Astrocyte (in vitro differentiated cells and primary cell): ENCODE measurements around the gene CHDH. TPM values are rescaled to one million over a fixed set of nuclear protein-coding genes. Genes with fewer than 3 reads are reported as not detected.

Source experiments
- DNase-seq: peaks from one replicate; pipeline ENCODE4 v3.0.0-alpha.2; 2010; ENCODE audit warnings: low read depth
- FAIRE-seq: peaks from 2 replicates; lab custom pipeline; 2011; peaks lifted over from hg19 to GRCh38; lab: Jason Lieb, UNC
- H2AFZ ChIP-seq: 2 replicates; pipeline ENCODE4 v1.6.0; 2012; ENCODE audit warnings: low read depth, low read length, inconsistent platforms
- H3K27ac ChIP-seq: 2 replicates; pipeline ENCODE4 v1.5.1; 2011; ENCODE audit warnings: low read depth, low read length, inconsistent platforms
- H3K27me3 ChIP-seq: 2 replicates; pipeline ENCODE4 v1.6.0; 2011; ENCODE audit warnings: low read length, inconsistent platforms; ENCODE audit not compliant: insufficient read depth
- H3K36me3 ChIP-seq: 2 replicates; pipeline ENCODE4 v1.5.1; 2011; ENCODE audit warnings: low read length, inconsistent platforms; ENCODE audit not compliant: insufficient read depth
- H3K4me1 ChIP-seq: 2 replicates; pipeline ENCODE4 v1.5.1; 2011; ENCODE audit warnings: low read length, inconsistent platforms; ENCODE audit not compliant: insufficient read depth
- H3K4me2 ChIP-seq: 2 replicates; pipeline ENCODE4 v1.6.0; 2012; ENCODE audit warnings: low read length, inconsistent platforms
- H3K4me3 ChIP-seq: 2 replicates; pipeline ENCODE4 v1.5.1; 2011; ENCODE audit warnings: low read depth, mild to moderate bottlenecking, low read length, inconsistent platforms; ENCODE audit not compliant: insufficient read depth
- H3K79me2 ChIP-seq: 2 replicates; pipeline ENCODE4 v1.6.0; 2012; ENCODE audit warnings: mild to moderate bottlenecking, low read length, inconsistent platforms; ENCODE audit not compliant: insufficient read depth
- H3K9ac ChIP-seq: 2 replicates; pipeline ENCODE4 v1.6.0; 2012; ENCODE audit warnings: mild to moderate bottlenecking, low read length, inconsistent platforms
- H3K9me3 ChIP-seq: 2 replicates; pipeline ENCODE4 v1.5.1; 2012; ENCODE audit warnings: low read depth, mild to moderate bottlenecking, low read length, inconsistent platforms; ENCODE audit not compliant: insufficient read depth
- H4K20me1 ChIP-seq: 2 replicates; pipeline ENCODE4 v1.6.0; 2012; ENCODE audit warnings: low read length, inconsistent platforms; ENCODE audit not compliant: insufficient read depth
- H3K27ac Mint-ChIP-seq: one replicate; pipeline ENCODE4 v1.8.0; 2021; ENCODE audit warnings: mild to moderate bottlenecking, mixed read lengths; ENCODE audit not compliant: unreplicated experiment
- H3K27me3 Mint-ChIP-seq: one replicate; pipeline ENCODE4 v1.8.0; 2021; ENCODE audit warnings: low read depth, mixed read lengths; ENCODE audit not compliant: unreplicated experiment
- H3K36me3 Mint-ChIP-seq: one replicate; pipeline ENCODE4 v1.8.0; 2021; ENCODE audit warnings: low read depth, mixed read lengths; ENCODE audit not compliant: unreplicated experiment
- H3K4me1 Mint-ChIP-seq: one replicate; pipeline ENCODE4 v1.8.0; 2021; ENCODE audit warnings: low read depth, mixed read lengths; ENCODE audit not compliant: unreplicated experiment
- H3K4me3 Mint-ChIP-seq: one replicate; pipeline ENCODE4 v1.8.0; 2021; ENCODE audit warnings: mild to moderate bottlenecking, moderate library complexity, mixed read lengths; ENCODE audit not compliant: unreplicated experiment
- H3K9me3 Mint-ChIP-seq: one replicate; pipeline ENCODE4 v1.8.0; 2021; ENCODE audit warnings: mild to moderate bottlenecking, mixed read lengths; ENCODE audit not compliant: unreplicated experiment
- CTCF ChIP-seq: IDR thresholded peaks from 2 replicates; pipeline ENCODE4 v1.5.1; 2011; ENCODE audit warnings: low read depth, mild to moderate bottlenecking, inconsistent platforms, low read length, moderate library complexity; ENCODE audit not compliant: insufficient read depth
- EZH2 ChIP-seq: IDR thresholded peaks from 2 replicates; pipeline ENCODE4 v1.6.1; 2012; ENCODE audit warnings: mild to moderate bottlenecking, low read length, inconsistent platforms; ENCODE audit not compliant: insufficient read depth
- total RNA-seq: library from RNA; stranded (reverse); gene quantifications from 2 replicates; pipeline ENCODE4 v1.2.1, GENCODE V29; 2021

CHDH gene
- total RNA-seq, 1 donor from 2014 or later = 0.48 TPM

GRCh38 chr3:53884623-53885022 is 38.4 kb upstream of the CHDH start:
- FAIRE-seq (no peak), DNase-seq (no peak)
- Histone ChIP-seq H3K9ac (no peak overlapping the region), H3K4me3 (no peak overlapping the region), H3K9me3 (no peaks in the 10 kb centered on the region), H3K79me2 (peaks cover 47% of the 10 kb centered on the region), H3K36me3 (peaks cover 20% of the 10 kb centered on the region), H3K27ac (no peak overlapping the region), H3K4me2 (no peak overlapping the region), H2AFZ (no peak overlapping the region), H3K27me3 (no peaks in the 10 kb centered on the region), H4K20me1 (peaks cover 26% of the 10 kb centered on the region), H3K4me1 (peaks cover 12% of the 10 kb centered on the region)
- H3K27ac Mint-ChIP-seq = no peak overlapping the region
- H3K27me3 Mint-ChIP-seq = no peaks in the 10 kb centered on the region
- H3K36me3 Mint-ChIP-seq = no peaks in the 10 kb centered on the region
- peaks cover 21% of the 10 kb centered on the region for H3K4me1 Mint-ChIP-seq
- no peaks in the 10 kb centered on the region for H3K9me3 Mint-ChIP-seq
- TF ChIP-seq EZH2 = no peak
- no peak overlapping the region for H3K4me3 Mint-ChIP-seq

DNA sequence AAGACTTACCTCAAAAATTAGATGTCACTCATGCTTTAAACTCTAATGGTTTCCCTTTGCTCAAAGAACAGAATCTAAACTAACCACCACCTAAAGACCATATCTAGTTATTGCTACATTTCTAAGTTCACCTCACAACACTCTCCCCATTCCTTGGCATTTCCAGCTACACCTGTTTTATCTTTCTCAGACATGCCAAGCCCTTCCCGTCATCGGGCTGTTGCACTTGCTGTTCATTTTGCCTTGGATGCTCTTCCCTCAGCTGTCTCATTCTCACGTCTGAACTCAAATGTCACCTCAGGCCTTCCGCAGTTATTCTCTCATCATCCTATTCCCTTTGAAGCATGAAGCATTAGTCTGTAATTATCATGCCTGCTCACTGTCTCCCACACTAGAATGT is 36.8 kb upstream of the CHDH start:
- Histone ChIP-seq H3K36me3 (peaks cover 31% of the 10 kb centered on the region), H3K27me3 (no peaks in the 10 kb centered on the region), H3K4me3 (no peak overlapping the region), H2AFZ (no peak overlapping the region), H3K4me1 (peaks cover 12% of the 10 kb centered on the region), H3K27ac (no peak overlapping the region), H3K9me3 (no peaks in the 10 kb centered on the region), H4K20me1 (peaks cover 17% of the 10 kb centered on the region), H3K4me2 (no peak overlapping the region), H3K79me2 (peaks cover 33% of the 10 kb centered on the region), H3K9ac (no peak overlapping the region)
- Mint-ChIP-seq H3K9me3 (no peaks in the 10 kb centered on the region), H3K4me3 (peak overlapping the region; percentile 98), H3K4me1 (peaks cover 18% of the 10 kb centered on the region), H3K27me3 (no peaks in the 10 kb centered on the region), H3K27ac (no peak overlapping the region), H3K36me3 (peaks cover 6% of the 10 kb centered on the region)
- TF ChIP-seq EZH2 (no peak), CTCF (no peak)
- DNase-seq = no peak
- FAIRE-seq = no peak

- Mint-ChIP-seq H3K36me3 (peaks cover 8% of the 10 kb centered on the region), H3K4me1 (peaks cover 18% of the 10 kb centered on the region), H3K27me3 (no peaks in the 10 kb centered on the region), H3K27ac (peak within 1 kb of the TSS; percentile 96), H3K4me3 (peak within 1 kb of the TSS; percentile 98), H3K9me3 (no peaks in the 10 kb centered on the region)
- Histone ChIP-seq H2AFZ (peak within 1 kb of the TSS; percentile 87), H4K20me1 (peaks cover 12% of the 10 kb centered on the region), H3K79me2 (peaks cover 22% of the 10 kb centered on the region), H3K4me2 (peak within 1 kb of the TSS; percentile 88), H3K4me1 (peaks cover 12% of the 10 kb centered on the region), H3K9ac (peak within 1 kb of the TSS; percentile 92), H3K36me3 (peaks cover 40% of the 10 kb centered on the region), H3K4me3 (peak within 1 kb of the TSS; percentile 90), H3K27ac (peak within 1 kb of the TSS; percentile 83), H3K27me3 (no peaks in the 10 kb centered on the region), H3K9me3 (no peaks in the 10 kb centered on the region)
- DNase-seq (peak; percentile 60), FAIRE-seq (no peak)
- TF ChIP-seq CTCF = no peak
- TF ChIP-seq EZH2 = no peak
Observed at GRCh38 chr3:53881691-53882593, 35.7 kb upstream of the CHDH start, which contains the start of gene ACTR8. ACTR8 (minus strand) TSS chr3:53882152; CDS start chr3:53882101, 51 bp downstream.
